ENCODE results near the gene NFILZ. TPM values are rescaled to one million over a fixed set of nuclear protein-coding genes. Genes with fewer than 3 reads are reported as not detected.

Gene NFILZ
- total RNA-seq, 1 donor from 2014 or later = not detected

DNA sequence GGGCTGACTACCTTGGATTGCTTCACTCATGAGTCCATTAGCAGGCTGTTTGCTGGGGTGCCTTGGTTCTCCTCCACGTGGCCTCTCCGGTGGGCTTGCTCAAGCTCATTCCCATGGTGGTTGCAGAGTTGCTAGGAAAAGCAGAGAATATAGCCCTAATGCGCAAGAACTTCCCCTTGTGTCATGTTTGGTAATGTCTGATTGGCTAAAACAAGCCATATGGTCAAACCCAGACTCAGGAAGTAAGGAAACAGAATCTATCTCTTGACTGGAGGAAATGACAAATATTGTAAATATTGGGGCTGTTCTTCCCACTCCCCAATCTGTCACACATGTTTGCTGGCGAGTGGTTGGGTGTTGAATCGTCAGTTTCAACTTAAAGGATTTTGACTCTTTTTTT lies 12.1 kb downstream of the NFILZ start:
- no peak for DNase-seq

DNA sequence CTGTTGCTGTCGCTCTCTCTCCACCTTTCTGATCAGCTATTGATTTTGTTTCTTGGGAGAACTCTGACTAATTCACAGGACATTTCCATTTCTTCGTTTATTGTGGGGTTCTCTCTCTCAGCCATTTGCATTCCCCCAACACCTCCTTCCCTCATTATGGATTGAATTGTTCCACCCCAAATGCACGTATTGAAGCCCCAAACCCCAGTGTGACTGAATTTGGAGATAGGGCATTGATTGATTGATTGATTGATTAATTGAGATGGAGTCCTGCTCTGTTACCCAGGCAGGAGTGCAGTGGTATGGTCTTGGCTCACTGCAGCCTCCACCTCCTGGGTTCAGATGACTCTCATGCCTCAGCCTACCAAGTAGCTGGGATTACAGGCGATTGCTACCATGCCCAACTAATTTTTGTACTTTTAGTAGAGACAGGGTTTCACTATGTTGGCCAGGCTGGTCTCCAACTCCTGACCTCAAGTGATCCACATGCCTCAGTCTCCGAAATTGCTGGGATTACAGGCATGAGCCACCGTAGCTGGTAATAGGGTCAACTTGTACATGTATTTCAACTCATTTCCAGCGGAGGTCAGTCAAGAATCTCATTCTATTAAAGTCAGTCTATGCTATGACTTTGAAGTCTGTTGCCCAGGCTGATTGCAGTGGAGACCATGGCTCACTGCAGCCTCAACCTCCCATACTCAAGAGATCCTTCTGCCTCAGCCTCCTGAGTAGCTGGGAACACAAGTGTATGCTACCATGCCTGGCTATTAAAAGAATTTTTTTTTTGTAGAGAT lies 13.6 kb downstream of the NFILZ start:
- DNase-seq = no peak

DNA sequence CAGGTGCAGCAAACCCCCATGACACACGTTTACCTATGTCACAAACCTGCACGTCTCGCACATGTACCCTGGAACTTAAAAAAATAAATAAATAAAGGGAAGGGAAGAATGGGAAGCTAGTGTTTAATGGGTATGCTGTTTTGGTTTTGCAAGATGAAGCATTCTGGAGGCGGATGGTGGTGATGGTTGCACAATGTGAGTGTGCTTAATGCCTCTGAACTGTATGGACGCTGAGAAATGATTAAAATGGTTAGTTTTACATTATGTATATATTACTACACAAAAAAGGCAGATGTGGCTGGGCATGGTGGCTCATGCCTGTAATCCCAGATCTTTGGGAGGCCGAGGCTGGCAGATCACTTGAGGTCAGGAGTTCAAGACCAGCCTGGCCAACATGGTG lies 17.8 kb downstream of the NFILZ start:
- DNase-seq = no peak

DNA sequence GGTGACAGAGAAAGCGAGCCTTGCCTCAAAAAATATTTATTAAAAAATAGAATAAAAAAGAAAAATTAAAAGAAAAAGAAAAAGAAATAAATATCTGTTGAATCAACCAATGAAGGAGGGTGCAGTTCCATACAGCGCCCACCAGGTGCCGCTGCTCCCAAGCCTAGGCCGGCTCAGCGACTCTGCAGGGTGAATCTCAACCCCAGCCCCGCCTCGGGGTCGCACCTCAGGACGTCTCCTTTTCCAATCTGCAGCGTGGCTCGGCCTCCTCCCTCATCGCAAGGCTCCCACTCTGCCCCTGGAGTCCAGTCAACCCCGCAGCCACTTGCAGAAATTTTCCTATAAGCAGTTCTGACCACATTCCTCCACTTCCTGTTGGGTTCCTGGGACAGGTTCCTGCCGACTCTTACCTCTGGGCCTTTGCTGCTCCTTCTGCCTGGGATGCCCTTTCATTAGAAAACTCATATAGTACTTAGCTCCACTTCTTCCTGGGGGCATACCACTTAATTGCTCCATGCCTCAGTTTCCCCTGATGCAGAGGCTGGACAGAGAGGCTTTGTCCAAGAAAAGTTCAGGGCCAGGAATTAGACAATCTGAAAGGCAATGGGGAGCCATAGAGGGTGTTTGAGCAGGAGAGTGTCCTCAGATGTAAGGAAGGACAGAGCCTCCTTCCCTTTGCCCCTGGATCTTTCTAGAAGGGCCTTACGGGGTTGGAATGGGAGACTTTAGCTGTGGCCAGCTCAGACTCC lies 24.3 kb downstream of the NFILZ start:
- no peak for DNase-seq

DNA sequence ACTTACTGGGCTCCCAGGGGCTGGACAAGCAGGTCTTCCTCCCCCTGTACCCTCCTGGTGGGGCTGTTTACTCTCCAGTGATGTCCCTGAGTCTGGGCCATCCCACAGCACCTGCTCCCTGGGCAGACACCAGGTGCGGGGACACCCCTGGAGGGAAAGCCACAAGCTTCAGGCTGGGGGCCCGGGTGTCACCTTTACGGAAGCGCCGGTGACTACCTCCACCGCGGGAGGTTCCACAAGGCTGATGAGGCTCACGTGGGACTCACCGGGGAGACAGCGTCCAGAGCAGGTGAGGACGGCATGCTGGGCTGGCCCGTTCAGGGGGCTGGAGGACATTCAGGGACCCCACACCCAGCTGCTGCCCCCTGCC lies 24.9 kb downstream of the NFILZ start:
- DNase-seq = no peak

DNA sequence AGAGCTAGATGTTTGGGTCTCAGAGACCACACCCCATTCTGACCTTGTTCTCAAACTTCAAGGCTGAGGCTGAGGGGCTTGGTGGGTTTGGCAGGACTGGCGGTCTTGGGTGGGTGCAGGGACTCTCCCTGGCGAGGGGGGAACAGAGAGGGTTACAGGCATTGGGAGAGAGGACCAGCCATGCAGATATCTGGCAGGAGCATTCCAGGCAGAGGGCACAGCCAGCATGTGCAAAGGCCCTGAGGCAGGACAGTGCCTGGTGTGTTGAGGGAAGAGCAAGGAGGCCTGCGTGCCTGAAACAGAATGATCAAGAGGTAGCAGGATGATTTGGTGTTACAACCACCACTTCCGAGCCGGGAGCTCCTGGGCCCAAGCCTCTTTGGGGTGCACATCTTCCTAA lies 27.4 kb downstream of the NFILZ start:
- DNase-seq = no peak

DNA sequence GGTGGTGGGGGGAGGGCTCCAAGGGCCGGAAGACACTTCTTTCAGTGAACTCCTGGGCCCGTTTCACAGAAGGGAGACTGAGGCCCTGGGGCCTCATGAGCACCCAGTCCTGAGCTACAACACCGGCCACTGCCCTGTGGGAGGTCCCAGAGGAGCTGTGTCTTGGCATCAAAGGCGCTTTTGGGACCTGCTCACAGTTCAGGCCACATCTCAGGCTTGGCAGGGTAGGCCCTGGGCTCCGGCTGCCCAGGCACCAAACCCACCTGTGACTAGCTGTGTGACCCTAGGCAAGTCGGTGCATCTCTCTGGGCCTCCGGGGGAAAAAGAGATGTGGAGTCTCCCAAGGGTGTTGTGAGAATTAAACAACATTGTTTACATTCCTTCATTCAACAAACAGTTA lies 29.5 kb downstream of the NFILZ start:
- DNase-seq = no peak

DNA sequence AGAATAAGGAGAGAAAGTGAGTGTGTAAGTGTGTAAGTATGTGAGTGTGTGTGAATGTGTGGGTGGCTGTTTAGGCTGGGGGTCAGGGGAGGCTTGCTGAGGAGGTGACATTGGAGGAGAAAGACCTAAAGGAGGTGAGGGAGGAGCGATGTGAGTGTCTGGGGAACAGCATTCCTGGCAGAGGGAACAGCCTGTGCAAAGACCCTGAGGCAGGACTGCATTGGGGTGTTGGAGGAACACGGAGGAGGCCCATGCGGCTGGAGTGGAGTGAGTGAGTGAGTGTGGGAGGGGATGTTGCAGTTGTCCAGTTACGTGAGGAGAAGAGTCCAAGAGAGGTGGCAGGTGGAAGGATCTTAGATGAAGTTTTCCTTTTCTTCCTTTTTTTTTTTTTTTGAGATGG lies 31.8 kb downstream of the NFILZ start:
- DNase-seq = no peak

DNA sequence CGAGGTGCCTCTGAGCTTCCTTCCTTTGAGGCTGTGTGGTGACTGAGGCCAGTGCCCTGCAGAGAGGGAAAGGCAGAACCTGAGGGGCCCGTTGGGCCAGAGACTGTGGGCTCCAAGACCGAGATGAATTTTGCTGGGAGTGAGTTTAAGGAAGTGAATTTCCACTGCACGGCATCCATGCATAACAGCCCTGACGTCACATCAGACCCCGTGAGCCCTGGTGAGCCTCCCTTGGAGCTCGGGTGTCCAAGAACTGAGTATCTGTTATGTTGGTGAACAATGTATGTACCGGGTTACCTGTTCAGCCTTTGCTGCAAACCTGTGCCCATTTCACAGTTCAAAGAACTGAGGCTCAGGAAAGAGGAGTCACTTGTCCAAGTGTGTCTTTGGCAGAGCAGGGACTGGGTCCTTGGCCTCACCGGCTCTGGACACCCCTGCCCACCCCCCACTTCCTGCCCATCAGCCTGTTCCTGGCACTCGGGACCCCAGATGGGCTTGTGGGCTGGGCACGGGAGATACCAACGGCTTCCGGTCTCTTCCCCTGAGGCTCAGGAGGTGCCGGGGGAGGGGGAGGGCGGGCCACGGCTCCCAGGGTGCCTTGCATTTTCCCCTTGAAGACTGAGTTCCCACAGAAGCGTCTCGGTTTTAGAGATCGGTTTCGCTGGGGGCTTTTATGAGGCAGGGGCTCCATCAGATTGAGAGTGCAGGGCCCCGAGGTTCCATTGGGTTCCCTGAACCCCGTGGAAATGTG lies 33.7 kb downstream of the NFILZ start:
- DNase-seq = no peak

DNA sequence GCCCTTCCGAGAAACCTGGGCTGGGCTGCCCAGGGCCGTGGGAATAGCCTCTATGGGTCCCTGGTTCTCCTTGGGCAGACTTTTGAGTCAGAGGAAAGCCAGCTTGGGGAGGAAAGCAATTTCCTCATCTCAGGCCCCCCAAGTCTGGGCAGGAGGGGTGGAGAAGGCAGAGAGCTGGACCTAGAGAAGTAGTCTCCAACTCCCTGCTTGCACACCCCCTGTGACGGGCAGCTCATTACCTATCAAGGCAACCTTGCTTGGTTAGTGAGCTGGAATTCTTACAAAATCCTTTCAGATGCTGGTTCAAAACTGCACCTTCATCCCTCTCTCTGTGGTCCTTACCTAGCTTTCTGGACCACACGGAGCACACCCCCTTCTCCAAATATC lies 34.2 kb downstream of the NFILZ start:
- no peak for DNase-seq

DNA sequence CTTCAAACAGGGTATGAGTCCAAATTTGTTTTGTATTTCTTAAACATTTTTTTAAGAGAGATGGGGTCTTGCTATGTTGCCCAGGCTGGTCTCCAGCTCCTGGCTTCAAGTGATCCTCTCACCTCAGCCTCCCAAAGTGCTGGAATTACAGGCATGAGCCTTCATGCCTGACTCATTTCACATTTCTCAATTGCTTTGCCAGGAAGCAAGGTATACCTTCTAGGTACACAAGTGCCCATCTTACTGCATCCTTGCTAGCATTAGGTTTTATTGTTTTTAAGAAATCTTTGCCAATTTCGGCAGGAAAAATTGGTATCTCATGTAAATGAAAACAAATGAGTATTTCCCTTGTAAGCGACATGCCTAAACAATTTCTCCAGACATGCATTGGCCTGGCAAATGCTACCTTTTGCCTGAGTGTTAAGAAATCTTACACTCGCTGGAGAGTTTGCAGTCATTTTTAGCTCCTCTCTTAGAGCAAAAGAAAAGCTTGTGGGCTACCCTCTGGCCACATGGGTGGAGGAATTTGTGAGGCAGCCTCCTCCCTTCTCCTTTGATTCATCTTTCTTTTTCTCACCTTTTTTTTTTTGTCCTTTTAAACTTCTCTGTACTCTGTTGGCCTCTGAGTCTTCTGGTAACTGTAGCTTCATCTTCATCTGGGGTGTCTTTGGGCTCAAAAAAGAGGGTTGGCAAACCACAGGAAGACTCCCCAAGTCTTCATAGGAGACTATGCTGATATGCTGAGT lies 35.2 kb downstream of the NFILZ start:
- DNase-seq = no peak

DNA sequence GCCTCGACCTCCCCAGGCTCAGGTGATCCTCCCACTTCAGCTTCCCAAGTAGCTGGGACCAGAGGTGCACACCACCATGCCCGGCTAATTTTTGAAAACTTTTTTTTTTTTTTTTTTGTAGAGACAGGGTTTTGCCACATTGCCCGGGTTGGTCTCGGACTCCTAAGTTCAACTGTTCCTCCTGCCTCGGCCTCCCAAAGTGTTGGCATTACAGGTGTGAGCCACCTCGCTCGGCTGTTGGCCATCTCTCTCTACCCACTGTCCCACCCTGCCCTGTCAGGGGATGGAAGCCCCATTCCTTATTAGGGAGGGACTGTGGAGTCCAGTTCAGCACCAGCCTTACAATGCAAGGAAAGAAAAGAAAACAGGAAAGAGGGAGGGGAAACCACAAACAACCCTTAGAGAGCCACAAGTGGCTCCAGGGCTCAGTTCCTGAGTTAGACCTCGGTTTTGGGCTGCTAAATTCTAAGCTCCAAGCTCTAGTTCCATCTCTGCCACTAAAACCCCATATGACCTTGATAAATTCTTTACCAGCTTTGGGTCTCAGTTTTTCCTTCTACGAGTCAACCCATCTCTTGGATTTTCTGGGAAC lies 36.5 kb downstream of the NFILZ start:
- no peak for DNase-seq

DNA sequence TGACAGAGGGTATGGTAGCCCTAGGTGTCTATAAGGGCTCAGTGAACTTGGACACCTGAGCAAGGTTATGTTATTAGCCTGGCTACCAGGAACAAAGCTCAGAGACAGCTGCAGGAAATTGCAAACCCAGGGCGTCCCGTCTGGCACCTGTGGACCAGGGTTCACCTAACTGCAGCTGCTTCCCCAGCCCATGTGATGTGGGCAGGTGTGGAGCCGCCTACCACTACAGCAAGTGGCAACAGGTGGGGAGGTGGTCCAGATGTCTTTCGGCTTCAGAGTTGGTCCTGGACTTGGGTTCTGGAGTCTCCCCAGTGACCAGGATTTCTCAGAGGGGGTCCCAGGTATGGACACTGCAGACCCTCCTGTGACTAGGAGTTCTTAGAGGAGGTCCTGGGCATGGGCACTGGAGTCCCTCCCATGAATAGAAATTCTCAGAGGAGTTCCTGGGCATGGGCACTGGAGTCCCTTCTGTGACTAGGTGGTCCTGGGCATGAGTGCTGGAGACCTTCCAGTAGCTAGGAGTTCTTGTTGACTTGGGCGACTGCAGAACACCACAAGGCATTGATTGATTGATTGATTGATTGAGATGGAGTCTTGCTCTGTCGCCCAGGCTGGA lies 43.0 kb downstream of the NFILZ start:
- no peak for DNase-seq

DNA sequence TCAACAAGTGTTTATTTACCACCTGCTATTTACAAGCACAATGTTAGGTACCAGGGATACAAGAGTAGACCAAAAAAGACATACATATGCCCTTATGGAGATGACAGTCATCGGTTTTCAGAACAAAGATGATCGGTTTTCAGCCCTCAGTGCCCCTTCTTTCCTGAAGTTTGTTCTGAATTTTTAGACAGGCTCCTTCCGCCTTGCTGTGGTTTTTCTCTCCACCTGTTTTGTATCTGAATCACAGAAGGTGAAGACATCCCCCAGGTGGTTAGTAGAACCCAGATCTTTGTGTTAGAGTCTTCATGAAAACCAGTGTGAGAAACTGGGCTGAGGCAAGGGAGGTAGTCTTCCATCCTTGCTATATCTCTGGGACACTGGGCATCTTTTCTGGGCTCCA lies 44.6 kb downstream of the NFILZ start:
- DNase-seq = no peak

DNA sequence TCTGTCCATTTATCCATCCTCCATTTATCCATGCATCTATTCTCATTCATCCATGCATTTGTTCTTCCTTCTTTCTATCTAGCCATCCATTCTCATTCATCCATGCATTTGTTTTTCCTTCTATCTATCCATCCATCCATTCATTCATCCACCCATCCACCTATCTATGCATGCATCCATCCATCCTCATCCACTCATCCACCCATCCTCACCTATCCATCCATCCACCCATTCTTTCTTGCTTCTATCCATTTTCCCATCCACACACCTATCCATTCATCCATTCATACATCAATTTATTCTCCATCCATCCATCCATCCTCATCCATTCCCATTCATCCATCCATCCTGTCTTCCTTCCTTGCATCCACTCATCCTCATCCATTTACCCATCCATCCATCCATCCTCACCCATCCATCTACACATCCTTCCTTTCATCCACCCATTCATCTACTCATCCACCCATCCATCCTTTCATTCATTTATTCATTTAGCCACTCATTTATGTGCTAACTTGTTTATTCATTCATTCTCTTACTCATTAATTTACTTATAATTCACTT lies 47.9 kb downstream of the NFILZ start:
- DNase-seq = no peak

Other genes with a start within 250 kb of the NFILZ start
- 76.9 TPM for gene RAB11B, start 240.3 kb upstream of the NFILZ start, total RNA-seq
- gene MARCHF2, start 217.3 kb upstream of the NFILZ start, total RNA-seq = 52.3 TPM
- 49.9 TPM for gene HNRNPM, start 185.7 kb upstream of the NFILZ start, total RNA-seq
- not detected for gene PRAM1, start 128.0 kb upstream of the NFILZ start, total RNA-seq
- gene ZNF414, start 116.5 kb upstream of the NFILZ start, total RNA-seq = 1.6 TPM
- gene MYO1F, start 53.2 kb upstream of the NFILZ start, total RNA-seq = 1.7 TPM
- gene ADAMTS10, start 19.9 kb upstream of the NFILZ start, total RNA-seq = 46.0 TPM
- not detected for gene ACTL9, start 68.2 kb downstream of the NFILZ start, total RNA-seq
- gene OR2Z1, start 91.0 kb downstream of the NFILZ start, total RNA-seq = not detected
- gene ZNF558, start 201.7 kb downstream of the NFILZ start, total RNA-seq = 49.1 TPM
- not detected for gene MBD3L1, start 201.7 kb downstream of the NFILZ start, total RNA-seq

All from occipital lobe (tissue), 2 donors.